Activated CD4-positive, CD25-positive, alpha-beta regulatory T cell treated with anti-CD3 and anti-CD28 coated beads, Interleukin-2, amount 50 U/mL, for 16 hours (primary cell): ENCODE data around the gene MBTPS2.

Experiments
- DNase-seq: peaks from one replicate; pipeline ENCODE4 v3.0.0-alpha.2; 2020; ENCODE audit warnings: low read depth, low spot score

The MBTPS2 gene

DNA sequence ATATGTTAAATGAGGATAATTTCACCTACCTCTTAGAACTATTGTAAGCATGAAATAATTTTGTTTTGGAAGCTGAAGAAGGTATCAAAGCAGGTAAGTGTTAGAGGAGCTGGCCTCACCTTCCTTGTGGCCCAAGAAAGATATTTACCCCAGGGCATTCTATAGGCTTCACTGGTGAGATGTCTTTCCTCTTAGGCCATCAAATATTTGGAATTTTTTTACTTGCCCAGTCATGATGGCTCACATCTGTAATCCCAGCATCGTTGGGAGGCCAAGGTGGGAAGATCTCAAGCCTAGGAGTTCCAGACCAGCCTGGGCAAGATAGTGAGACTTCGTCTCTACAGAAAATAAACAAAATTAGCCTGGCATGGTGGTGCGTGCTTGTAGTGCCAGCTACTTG lies 95.0 kb downstream of the MBTPS2 start:
- no peak for DNase-seq
